H1 (cell line): ENCODE measurements around the gene SAMD14. TPM values are rescaled to one million over a fixed set of nuclear protein-coding genes. Genes with fewer than 3 reads are reported as not detected.

Source experiments
- polyA plus RNA-seq, 7 experiments: library from polyadenylated mRNA; depleted of rRNA in 3 of 7; stranded (reverse) in 5 of 7; unstranded in 2 of 7; fragments of >200 nt in 5 of 7; fragments of 200-250 nt in 2 of 7; gene quantifications; 1 replicate in 5 of 7; 2 replicates in 1 of 7; 4 replicates in 1 of 7; pipeline versions ENCODE4 v1.2.1 to v1.2.3, GENCODE V29; 2011 to 2013; ENCODE audit warnings: missing spikeins in 2 of 7, mixed read lengths in 2 of 7
- total RNA-seq: library from RNA; stranded (reverse); fragmentation: NEBNext Ultra II Directional; extraction: Animal tissue kit (Norgen Biotek cat#: 25700); gene quantifications from 2 replicates; pipeline ENCODE4 v1.2.1, GENCODE V29; 2021
- TF ChIP-seq, protein P1 (sequence below), 3 experiments: IDR thresholded peaks; 1 replicate in 2 of 3; 2 replicates in 1 of 3; pipeline versions ENCODE4 v1.5.1 to v1.6.1; 2011; ENCODE audit warnings: low read length in 3 of 3, mild to moderate bottlenecking in 3 of 3, inconsistent platforms in 2 of 3, low read depth in 1 of 3, moderate library complexity in 1 of 3; ENCODE audit not compliant: insufficient read depth in 1 of 3; ENCODE audit errors: control extremely low read depth in 1 of 3

Gene SAMD14
- total and polyA plus RNA-seq, 2 of the 8 experiments (the other 6 are each of a cell fraction or from before 2014, with no cell fraction given): 5.7 to 5.8 TPM

GRCh38 chr17:50100480-50100883 lies 29.5 kb downstream of the SAMD14 start (continued):
- TF ChIP-seq, protein P1, sequence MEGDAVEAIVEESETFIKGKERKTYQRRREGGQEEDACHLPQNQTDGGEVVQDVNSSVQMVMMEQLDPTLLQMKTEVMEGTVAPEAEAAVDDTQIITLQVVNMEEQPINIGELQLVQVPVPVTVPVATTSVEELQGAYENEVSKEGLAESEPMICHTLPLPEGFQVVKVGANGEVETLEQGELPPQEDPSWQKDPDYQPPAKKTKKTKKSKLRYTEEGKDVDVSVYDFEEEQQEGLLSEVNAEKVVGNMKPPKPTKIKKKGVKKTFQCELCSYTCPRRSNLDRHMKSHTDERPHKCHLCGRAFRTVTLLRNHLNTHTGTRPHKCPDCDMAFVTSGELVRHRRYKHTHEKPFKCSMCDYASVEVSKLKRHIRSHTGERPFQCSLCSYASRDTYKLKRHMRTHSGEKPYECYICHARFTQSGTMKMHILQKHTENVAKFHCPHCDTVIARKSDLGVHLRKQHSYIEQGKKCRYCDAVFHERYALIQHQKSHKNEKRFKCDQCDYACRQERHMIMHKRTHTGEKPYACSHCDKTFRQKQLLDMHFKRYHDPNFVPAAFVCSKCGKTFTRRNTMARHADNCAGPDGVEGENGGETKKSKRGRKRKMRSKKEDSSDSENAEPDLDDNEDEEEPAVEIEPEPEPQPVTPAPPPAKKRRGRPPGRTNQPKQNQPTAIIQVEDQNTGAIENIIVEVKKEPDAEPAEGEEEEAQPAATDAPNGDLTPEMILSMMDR (IDR thresholded peaks at IDR 0.05; ENCODE audit: control extremely low read depth in 1 of 3, insufficient read depth in 1 of 3, low read depth in 1 of 3, low read length in 3 of 3): no peak
